A549 (cell line): Measurements from ENCODE around the gene THPO. TPM values are rescaled to one million over a fixed set of nuclear protein-coding genes. Genes with fewer than 3 reads are reported as not detected.
A peak's percentile ranks its signal among the peaks of the same experiment; 100 is the strongest.

Source experiments
- ATAC-seq, 2 experiments: fragments of 200-7000 bp in 1 of 2; fragments of >200 bp in 1 of 2; cut with Nextera tagmentation in 1 of 2; cut with Tn5 transposase in 1 of 2; 3 replicates each; pipeline versions ENCODE4 v1.8.0 to v1.9.1; 2018 to 2020; ENCODE audit warnings: mild to moderate bottlenecking in 1 of 2, moderate library complexity in 1 of 2
- CTCF ChIA-PET: fragments of 300-600 bp; sonication (Branson Sonifier 250); formaldehyde crosslinking; extraction: SDS; loops from one replicate; lab custom pipeline; 2021; ENCODE audit warnings: antibody characterized with exemption, inconsistent platforms; lab: Yijun Ruan, JAX
- POLR2A ChIA-PET: fragments of 350-600 bp; formaldehyde crosslinking; extraction: SDS; loops from one replicate; lab custom pipeline; 2021; ENCODE audit warnings: antibody characterized with exemption, inconsistent platforms; lab: Yijun Ruan, JAX
- DNase-seq, 2 experiments: peaks; one replicate each; pipeline versions ENCODE4 v3.0.0 to v3.0.0-alpha.2; 2011 to 2016; ENCODE audit warnings: low read depth in 1 of 2, low spot score in 1 of 2
- FAIRE-seq: peaks from 2 replicates; lab custom pipeline; 2011; peaks lifted over from hg19 to GRCh38; lab: Jason Lieb, UNC
- H3K27ac ChIP-seq, 2 experiments: fragments of >200 bp; sonication (Bioruptor Twin); formaldehyde crosslinking; 3 replicates each; pipeline ENCODE4 v1.5.1; 2016 to 2017
- H3K4me1 ChIP-seq: fragments of >200 bp; sonication (Bioruptor Twin); formaldehyde crosslinking; 3 replicates; pipeline ENCODE4 v1.6.1; 2016
- H3K4me2 ChIP-seq: fragments of >200 bp; sonication (Bioruptor Twin); formaldehyde crosslinking; 3 replicates; pipeline ENCODE4 v1.6.1; 2016
- H3K4me3 ChIP-seq: fragments of >200 bp; sonication (Bioruptor Twin); formaldehyde crosslinking; 3 replicates; pipeline ENCODE4 v1.5.1; 2016
- H3K9me3 ChIP-seq: fragments of >200 bp; sonication (Bioruptor Twin); formaldehyde crosslinking; 3 replicates; pipeline ENCODE4 v1.6.1; 2016
- CEBPB ChIP-seq, 2 experiments: fragments of >200 bp in 1 of 2; sonication (Bioruptor Twin) in 1 of 2; formaldehyde crosslinking in 1 of 2; IDR thresholded peaks; 2 replicates each; pipeline ENCODE4 v1.6.1; 2012 to 2016
- EHF ChIP-seq: fragments of 250-450 bp; sonication (Bioruptor Pico); IDR thresholded peaks from 2 replicates; pipeline ENCODE4 v1.5.0; 2020; ENCODE audit warnings: mild to moderate bottlenecking
- HOXA7 ChIP-seq: fragments of 250-450 bp; sonication (Bioruptor Pico); IDR thresholded peaks from 2 replicates; pipeline ENCODE4 v1.5.0; 2020; ENCODE audit warnings: mild to moderate bottlenecking, moderate library complexity
- JUN ChIP-seq, 2 experiments: fragments of >200 bp; sonication (Bioruptor Twin); formaldehyde crosslinking; IDR thresholded peaks; 2 replicates in 1 of 2; 3 replicates in 1 of 2; pipeline ENCODE4 v1.6.1; 2016 to 2017
- KDM5A ChIP-seq: fragments of 200-600 bp; sonication (generic); IDR thresholded peaks from 2 replicates; pipeline ENCODE4 v1.6.1; 2016; ENCODE audit warnings: antibody characterized with exemption, mild to moderate bottlenecking
- MAZ ChIP-seq: fragments of 150-350 bp; IDR thresholded peaks from 2 replicates; pipeline ENCODE4 v1.6.1; 2014; ENCODE audit warnings: antibody characterized with exemption, low read depth, low read length, borderline replicate concordance
- NPAS2 ChIP-seq: fragments of 250-450 bp; sonication (Bioruptor Pico); IDR thresholded peaks from 2 replicates; pipeline ENCODE4 v1.8.0; 2022; ENCODE audit warnings: mild to moderate bottlenecking, moderate library complexity, borderline replicate concordance
- NR3C1 ChIP-seq: fragments of >200 bp; sonication (Bioruptor Twin); formaldehyde crosslinking; IDR thresholded peaks from 3 replicates; pipeline ENCODE4 v1.6.1; 2017
- PHF8 ChIP-seq: fragments of 200-600 bp; sonication (generic); IDR thresholded peaks from 2 replicates; pipeline ENCODE4 v1.6.1; 2016; ENCODE audit warnings: low read depth, mild to moderate bottlenecking, antibody characterized with exemption, moderate library complexity, borderline replicate concordance
- RNF2 ChIP-seq: fragments of 200-600 bp; sonication (generic); IDR thresholded peaks from 2 replicates; pipeline ENCODE4 v1.6.1; 2016; ENCODE audit warnings: low read depth, mild to moderate bottlenecking, antibody characterized with exemption, moderate library complexity, borderline replicate concordance
- SREBF2 ChIP-seq: fragments of 450-650 bp; IDR thresholded peaks from 2 replicates; pipeline ENCODE4 v1.6.1; 2014; ENCODE audit warnings: mild to moderate bottlenecking, moderate library complexity
- TP53 ChIP-seq: fragments of 250-450 bp; sonication (Bioruptor Pico); IDR thresholded peaks from 2 replicates; pipeline ENCODE4 v1.5.0; 2021; ENCODE audit warnings: mild to moderate bottlenecking, moderate library complexity
- ZNF302 ChIP-seq: fragments of 250-450 bp; sonication (Bioruptor Pico); IDR thresholded peaks from 2 replicates; pipeline ENCODE4 v1.9.0; 2021; ENCODE audit warnings: inconsistent platforms, mild to moderate bottlenecking, moderate library complexity
- WGBS: methylation state at CpG from one replicate; pipeline ENCODE4 v1.1.6; 2017; ENCODE audit errors: missing lambda C conversion rate; 5-methylcytosine and 5-hydroxymethylcytosine counted together
- polyA plus RNA-seq, 4 experiments: library from polyadenylated mRNA; depleted of rRNA in 3 of 4; stranded (reverse); fragments of >200 nt; fragmentation: RNase III in 1 of 4; extraction: RNeasy Plus Mini Kit Qiagen cat#74134 plus additional on column Dnase treatment in 1 of 4; gene quantifications; 2 replicates in 3 of 4; 3 replicates in 1 of 4; pipeline ENCODE4 v1.2.3, GENCODE V29; 2011 to 2017
- TF ChIP-seq, protein P1 (sequence below): IDR thresholded peaks from 2 replicates; pipeline ENCODE4 v1.6.1; 2012
- TF ChIP-seq, protein P2 (sequence below): IDR thresholded peaks from 2 replicates; pipeline ENCODE4 v1.6.1; 2012
- TF ChIP-seq, protein P3 (sequence below): fragments of >200 bp; sonication (Bioruptor Twin); formaldehyde crosslinking; IDR thresholded peaks from 2 replicates; pipeline ENCODE4 v1.6.1; 2016
- TF ChIP-seq, protein P4 (sequence below): fragments of 200-600 bp; sonication (generic); IDR thresholded peaks from 2 replicates; pipeline ENCODE4 v1.6.1; 2016; ENCODE audit warnings: antibody characterized with exemption, mild to moderate bottlenecking, moderate library complexity

The THPO gene
- polyA plus RNA-seq, 2 of the 4 experiments (the other 2 are of a cell fraction), result 0.06 TPM; not detected in 1

DNA sequence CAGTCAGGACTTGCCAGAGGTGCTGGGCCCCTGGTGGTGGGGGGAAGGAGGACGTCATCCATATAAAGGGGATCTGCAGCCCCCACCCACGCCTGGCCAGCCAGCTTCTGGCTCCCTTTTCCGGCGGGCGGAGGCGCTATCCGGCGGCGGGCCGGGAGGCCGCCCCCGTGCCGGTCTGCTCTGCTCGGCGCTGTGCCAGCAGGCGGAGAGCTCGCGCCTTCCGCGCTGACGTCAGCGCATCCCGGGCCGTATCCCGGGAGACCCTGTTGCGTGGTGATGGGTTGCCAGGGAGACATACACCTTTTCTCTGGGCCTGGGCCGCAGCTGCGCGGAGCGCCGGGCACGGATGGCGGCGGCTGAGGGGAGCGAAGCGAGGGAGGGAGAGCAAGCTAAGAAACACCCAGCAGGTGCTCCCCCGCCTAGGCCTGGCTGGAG lies 39.5 kb downstream of the THPO start (continued):
- TF ChIP-seq SREBF2 (no peak), HOXA7 (CRISPR knock-in tag) (no peak), JUN (IDR thresholded peaks at IDR 0.05) (no peak), PHF8 (no peak)
- TF ChIP-seq, protein P1, sequence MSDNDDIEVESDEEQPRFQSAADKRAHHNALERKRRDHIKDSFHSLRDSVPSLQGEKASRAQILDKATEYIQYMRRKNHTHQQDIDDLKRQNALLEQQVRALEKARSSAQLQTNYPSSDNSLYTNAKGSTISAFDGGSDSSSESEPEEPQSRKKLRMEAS, result no peak
- TF ChIP-seq, protein P2, sequence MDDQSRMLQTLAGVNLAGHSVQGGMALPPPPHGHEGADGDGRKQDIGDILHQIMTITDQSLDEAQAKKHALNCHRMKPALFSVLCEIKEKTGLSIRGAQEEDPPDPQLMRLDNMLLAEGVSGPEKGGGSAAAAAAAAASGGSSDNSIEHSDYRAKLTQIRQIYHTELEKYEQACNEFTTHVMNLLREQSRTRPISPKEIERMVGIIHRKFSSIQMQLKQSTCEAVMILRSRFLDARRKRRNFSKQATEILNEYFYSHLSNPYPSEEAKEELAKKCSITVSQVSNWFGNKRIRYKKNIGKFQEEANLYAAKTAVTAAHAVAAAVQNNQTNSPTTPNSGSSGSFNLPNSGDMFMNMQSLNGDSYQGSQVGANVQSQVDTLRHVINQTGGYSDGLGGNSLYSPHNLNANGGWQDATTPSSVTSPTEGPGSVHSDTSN, result no peak

DNA sequence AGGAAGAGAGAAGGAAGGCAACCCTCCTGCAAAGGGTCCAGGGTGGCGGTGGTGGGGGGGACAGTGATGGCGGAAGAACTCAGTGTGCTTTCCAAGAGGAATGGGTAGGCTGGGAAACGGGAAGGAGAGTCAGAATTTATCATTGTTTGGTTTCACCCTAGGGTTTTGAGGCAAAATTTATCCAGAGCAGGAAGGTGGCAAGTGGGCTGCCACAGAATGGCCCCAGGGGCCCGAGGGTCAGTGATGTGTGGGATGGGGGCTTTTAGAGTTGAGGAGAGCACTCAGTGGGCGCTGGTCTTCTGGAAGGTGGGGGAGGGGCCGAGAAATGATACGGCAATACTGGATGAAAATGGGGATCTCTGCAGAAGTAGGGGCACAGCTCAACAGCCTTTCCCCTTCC lies 40.0 kb downstream of the THPO start:
- 72% methylated on average over 7 of the region's 7 CpGs for WGBS
- ATAC-seq (no peak), FAIRE-seq (no peak), DNase-seq (no peak)
- no peak overlapping the region for H3K4me2 ChIP-seq
- TF ChIP-seq NPAS2 (CRISPR knock-in tag) (no peak), TP53 (CRISPR knock-in tag) (no peak), NR3C1 (no peak), EHF (no peak), KDM5A (no peak), ZNF302 (CRISPR knock-in tag) (no peak), RNF2 (no peak), CEBPB (IDR thresholded peaks at IDR 0.05) (no peak)
- TF ChIP-seq, protein P1, result no peak
- TF ChIP-seq, protein P3, sequence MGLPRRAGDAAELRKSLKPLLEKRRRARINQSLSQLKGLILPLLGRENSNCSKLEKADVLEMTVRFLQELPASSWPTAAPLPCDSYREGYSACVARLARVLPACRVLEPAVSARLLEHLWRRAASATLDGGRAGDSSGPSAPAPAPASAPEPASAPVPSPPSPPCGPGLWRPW, result no peak
- TF ChIP-seq, protein P4, sequence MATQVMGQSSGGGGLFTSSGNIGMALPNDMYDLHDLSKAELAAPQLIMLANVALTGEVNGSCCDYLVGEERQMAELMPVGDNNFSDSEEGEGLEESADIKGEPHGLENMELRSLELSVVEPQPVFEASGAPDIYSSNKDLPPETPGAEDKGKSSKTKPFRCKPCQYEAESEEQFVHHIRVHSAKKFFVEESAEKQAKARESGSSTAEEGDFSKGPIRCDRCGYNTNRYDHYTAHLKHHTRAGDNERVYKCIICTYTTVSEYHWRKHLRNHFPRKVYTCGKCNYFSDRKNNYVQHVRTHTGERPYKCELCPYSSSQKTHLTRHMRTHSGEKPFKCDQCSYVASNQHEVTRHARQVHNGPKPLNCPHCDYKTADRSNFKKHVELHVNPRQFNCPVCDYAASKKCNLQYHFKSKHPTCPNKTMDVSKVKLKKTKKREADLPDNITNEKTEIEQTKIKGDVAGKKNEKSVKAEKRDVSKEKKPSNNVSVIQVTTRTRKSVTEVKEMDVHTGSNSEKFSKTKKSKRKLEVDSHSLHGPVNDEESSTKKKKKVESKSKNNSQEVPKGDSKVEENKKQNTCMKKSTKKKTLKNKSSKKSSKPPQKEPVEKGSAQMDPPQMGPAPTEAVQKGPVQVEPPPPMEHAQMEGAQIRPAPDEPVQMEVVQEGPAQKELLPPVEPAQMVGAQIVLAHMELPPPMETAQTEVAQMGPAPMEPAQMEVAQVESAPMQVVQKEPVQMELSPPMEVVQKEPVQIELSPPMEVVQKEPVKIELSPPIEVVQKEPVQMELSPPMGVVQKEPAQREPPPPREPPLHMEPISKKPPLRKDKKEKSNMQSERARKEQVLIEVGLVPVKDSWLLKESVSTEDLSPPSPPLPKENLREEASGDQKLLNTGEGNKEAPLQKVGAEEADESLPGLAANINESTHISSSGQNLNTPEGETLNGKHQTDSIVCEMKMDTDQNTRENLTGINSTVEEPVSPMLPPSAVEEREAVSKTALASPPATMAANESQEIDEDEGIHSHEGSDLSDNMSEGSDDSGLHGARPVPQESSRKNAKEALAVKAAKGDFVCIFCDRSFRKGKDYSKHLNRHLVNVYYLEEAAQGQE, result no peak
- CTCF ChIA-PET, result interaction anchor here (1.0 to 2.6 kb wide), 4 partner anchors 11 to 32 kb away, joined by 3 to 9 read pairs (median 6); no protein-coding TSS in a partner anchor
- H3K4me3 ChIP-seq, result no peak overlapping the region
- POLR2A ChIA-PET, result no interaction called here
- no peaks in the 10 kb centered on the region for H3K9me3 ChIP-seq
- H3K27ac ChIP-seq, result no peak overlapping the region
- peaks cover 34% of the 10 kb centered on the region; the same call in 2 of the 3 replicates for H3K4me1 ChIP-seq

DNA sequence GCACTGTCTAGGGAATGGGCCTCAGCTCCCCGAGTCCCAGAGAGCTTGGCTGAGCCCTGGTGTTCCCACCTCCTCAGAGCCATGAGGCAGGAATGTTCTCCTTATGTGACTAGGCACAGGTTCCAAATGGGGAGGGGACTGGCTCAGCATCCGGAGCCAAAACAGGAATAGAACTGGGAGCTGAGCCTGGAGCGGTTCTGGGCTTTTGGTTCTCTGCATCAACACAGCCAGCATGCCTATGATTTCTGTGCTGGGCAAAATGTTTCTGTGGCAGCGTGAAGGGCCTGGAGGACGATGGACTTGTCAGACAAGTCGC lies 40.6 kb downstream of the THPO start, which contains the start of gene FAM131A:
Gene FAM131A (plus strand): TSS at position 202 of the 316 bp plus-strand sequence. CDS start 31 bp downstream, at position 233.
- Histone ChIP-seq H3K4me2 (peak within 1 kb of the TSS; percentile 96), H3K27ac (peak within 1 kb of the TSS; percentile 94 to 97), H3K4me1 (peaks cover 37% of the 10 kb centered on the region; the same call in 2 of the 3 replicates), H3K4me3 (peak within 1 kb of the TSS; percentile 91), H3K9me3 (no peaks in the 10 kb centered on the region)
- DNase-seq (no peak), FAIRE-seq (no peak), ATAC-seq (no peak)
- 94% methylated on average over 6 of the region's 6 CpGs for WGBS
- TF ChIP-seq MAZ, result no peak
- CTCF ChIA-PET, result interaction anchor here (1.0 to 2.6 kb wide), 5 partner anchors 12 to 32 kb away, joined by 3 to 9 read pairs (median 4); no protein-coding TSS in a partner anchor
- POLR2A ChIA-PET, result no interaction called here
